HEK293 (cell line): ENCODE results near the gene HOXC11.
A peak's percentile ranks its signal among the peaks of the same experiment; 100 is the strongest.

ENCODE experiments used
- BCL11A ChIP-seq: fragments of 450-650 bp; formaldehyde crosslinking; IDR thresholded peaks from 2 replicates; pipeline ENCODE4 v1.5.1; 2016; ENCODE audit warnings: low read depth, missing biosample characterization, missing genetic modification characterization
- SETDB1 ChIP-seq: IDR thresholded peaks from one replicate; pipeline ENCODE4 v1.6.1; 2017; ENCODE audit warnings: mild to moderate bottlenecking, low read length, moderate library complexity, mixed read lengths; ENCODE audit not compliant: insufficient read length
- ZBTB20 ChIP-seq: fragments of 450-650 bp; formaldehyde crosslinking; IDR thresholded peaks from 2 replicates; pipeline ENCODE4 v1.5.1; 2016; ENCODE audit warnings: missing biosample characterization, missing genetic modification characterization
- ZNF184 ChIP-seq: fragments of 450-650 bp; IDR thresholded peaks from 2 replicates; pipeline ENCODE4 v1.5.1; 2018; ENCODE audit warnings: missing biosample characterization, mild to moderate bottlenecking, missing genetic modification characterization
- ZNF19 ChIP-seq: fragments of 450-650 bp; formaldehyde crosslinking; IDR thresholded peaks from 2 replicates; pipeline ENCODE4; 2016; ENCODE audit warnings: missing biosample characterization, missing genetic modification characterization, low read depth
- ZNF211 ChIP-seq: fragments of 450-650 bp; formaldehyde crosslinking; IDR thresholded peaks from 2 replicates; pipeline ENCODE4 v1.5.1; 2016; ENCODE audit warnings: low read depth, missing biosample characterization, missing genetic modification characterization
- ZNF398 ChIP-seq: fragments of 450-650 bp; formaldehyde crosslinking; IDR thresholded peaks from 2 replicates; pipeline ENCODE4 v1.5.1; 2017; ENCODE audit warnings: missing biosample characterization, missing genetic modification characterization
- ZNF561 ChIP-seq: fragments of 450-650 bp; IDR thresholded peaks from 2 replicates; pipeline ENCODE4 v1.5.1; 2018; ENCODE audit warnings: missing biosample characterization, missing genetic modification characterization, borderline replicate concordance
- ZNF571 ChIP-seq: fragments of 450-650 bp; formaldehyde crosslinking; IDR thresholded peaks from 2 replicates; pipeline ENCODE4 v1.5.0; 2017; ENCODE audit warnings: missing biosample characterization, missing genetic modification characterization
- ZNF624 ChIP-seq: fragments of 450-650 bp; formaldehyde crosslinking; IDR thresholded peaks from 2 replicates; pipeline ENCODE4 v1.5.1; 2017; ENCODE audit warnings: missing biosample characterization, missing genetic modification characterization
- ZNF837 ChIP-seq: fragments of 450-650 bp; formaldehyde crosslinking; IDR thresholded peaks from 2 replicates; pipeline ENCODE4 v1.5.1; 2016; ENCODE audit warnings: missing biosample characterization, missing genetic modification characterization
- ZSCAN5A ChIP-seq: fragments of 450-650 bp; formaldehyde crosslinking; IDR thresholded peaks from 2 replicates; pipeline ENCODE4 v1.5.1; 2016; ENCODE audit warnings: missing biosample characterization, missing genetic modification characterization
- TF ChIP-seq, protein P1 (sequence below): fragments of 450-650 bp; formaldehyde crosslinking; IDR thresholded peaks from 2 replicates; pipeline ENCODE4 v1.5.1; 2016; ENCODE audit warnings: missing biosample characterization, missing genetic modification characterization
- TF ChIP-seq, protein P2 (sequence below): fragments of 450-650 bp; formaldehyde crosslinking; IDR thresholded peaks from 2 replicates; pipeline ENCODE4 v1.5.1; 2016; ENCODE audit warnings: missing biosample characterization, missing genetic modification characterization
- TF ChIP-seq, protein P3 (sequence below): IDR thresholded peaks from 2 replicates; pipeline ENCODE4 v1.6.1; 2011; ENCODE audit warnings: mild to moderate bottlenecking, low read depth, low read length, borderline replicate concordance
- TF ChIP-seq, protein P4 (sequence below): fragments of 450-650 bp; IDR thresholded peaks from 2 replicates; pipeline ENCODE4 v1.5.1; 2018; ENCODE audit warnings: missing biosample characterization, missing genetic modification characterization
- TF ChIP-seq, protein P5 (sequence below): fragments of 450-650 bp; formaldehyde crosslinking; IDR thresholded peaks from 2 replicates; pipeline ENCODE4 v1.5.1; 2016; ENCODE audit warnings: missing biosample characterization, missing genetic modification characterization, borderline replicate concordance
- TF ChIP-seq, protein P6 (sequence below): fragments of 450-650 bp; formaldehyde crosslinking; IDR thresholded peaks from 2 replicates; pipeline ENCODE4 v1.5.0; 2017; ENCODE audit warnings: missing biosample characterization, missing genetic modification characterization, borderline replicate concordance

Gene HOXC11

GRCh38 chr12:53939141-53940108 is 33.5 kb upstream of the HOXC11 start (continued):
- TF ChIP-seq ZNF398 (tag by site-specific recombination): no peak
- no peak for TF ChIP-seq ZNF571 (tag by site-specific recombination)
- no peak for TF ChIP-seq SETDB1
- TF ChIP-seq ZNF184 (tag by site-specific recombination): no peak
- TF ChIP-seq, protein P1, sequence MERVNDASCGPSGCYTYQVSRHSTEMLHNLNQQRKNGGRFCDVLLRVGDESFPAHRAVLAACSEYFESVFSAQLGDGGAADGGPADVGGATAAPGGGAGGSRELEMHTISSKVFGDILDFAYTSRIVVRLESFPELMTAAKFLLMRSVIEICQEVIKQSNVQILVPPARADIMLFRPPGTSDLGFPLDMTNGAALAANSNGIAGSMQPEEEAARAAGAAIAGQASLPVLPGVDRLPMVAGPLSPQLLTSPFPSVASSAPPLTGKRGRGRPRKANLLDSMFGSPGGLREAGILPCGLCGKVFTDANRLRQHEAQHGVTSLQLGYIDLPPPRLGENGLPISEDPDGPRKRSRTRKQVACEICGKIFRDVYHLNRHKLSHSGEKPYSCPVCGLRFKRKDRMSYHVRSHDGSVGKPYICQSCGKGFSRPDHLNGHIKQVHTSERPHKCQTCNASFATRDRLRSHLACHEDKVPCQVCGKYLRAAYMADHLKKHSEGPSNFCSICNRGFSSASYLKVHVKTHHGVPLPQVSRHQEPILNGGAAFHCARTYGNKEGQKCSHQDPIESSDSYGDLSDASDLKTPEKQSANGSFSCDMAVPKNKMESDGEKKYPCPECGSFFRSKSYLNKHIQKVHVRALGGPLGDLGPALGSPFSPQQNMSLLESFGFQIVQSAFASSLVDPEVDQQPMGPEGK (tag by site-specific recombination): no peak; the same call in 1 of the 2 replicates
- TF ChIP-seq, protein P2, sequence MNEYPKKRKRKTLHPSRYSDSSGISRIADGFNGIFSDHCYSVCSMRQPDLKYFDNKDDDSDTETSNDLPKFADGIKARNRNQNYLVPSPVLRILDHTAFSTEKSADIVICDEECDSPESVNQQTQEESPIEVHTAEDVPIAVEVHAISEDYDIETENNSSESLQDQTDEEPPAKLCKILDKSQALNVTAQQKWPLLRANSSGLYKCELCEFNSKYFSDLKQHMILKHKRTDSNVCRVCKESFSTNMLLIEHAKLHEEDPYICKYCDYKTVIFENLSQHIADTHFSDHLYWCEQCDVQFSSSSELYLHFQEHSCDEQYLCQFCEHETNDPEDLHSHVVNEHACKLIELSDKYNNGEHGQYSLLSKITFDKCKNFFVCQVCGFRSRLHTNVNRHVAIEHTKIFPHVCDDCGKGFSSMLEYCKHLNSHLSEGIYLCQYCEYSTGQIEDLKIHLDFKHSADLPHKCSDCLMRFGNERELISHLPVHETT: no peak
- no peak for TF ChIP-seq ZNF624 (tag by site-specific recombination)
- 0 out of 2 replicates have a peak, but pooled peaks have one; percentile 53 for TF ChIP-seq ZSCAN5A (tag by site-specific recombination)
- TF ChIP-seq, protein P3, sequence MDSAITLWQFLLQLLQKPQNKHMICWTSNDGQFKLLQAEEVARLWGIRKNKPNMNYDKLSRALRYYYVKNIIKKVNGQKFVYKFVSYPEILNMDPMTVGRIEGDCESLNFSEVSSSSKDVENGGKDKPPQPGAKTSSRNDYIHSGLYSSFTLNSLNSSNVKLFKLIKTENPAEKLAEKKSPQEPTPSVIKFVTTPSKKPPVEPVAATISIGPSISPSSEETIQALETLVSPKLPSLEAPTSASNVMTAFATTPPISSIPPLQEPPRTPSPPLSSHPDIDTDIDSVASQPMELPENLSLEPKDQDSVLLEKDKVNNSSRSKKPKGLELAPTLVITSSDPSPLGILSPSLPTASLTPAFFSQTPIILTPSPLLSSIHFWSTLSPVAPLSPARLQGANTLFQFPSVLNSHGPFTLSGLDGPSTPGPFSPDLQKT: no peak
- TF ChIP-seq ZBTB20: peak; percentile 74; the same call in 1 of the 2 replicates
- TF ChIP-seq BCL11A (tag by site-specific recombination): no peak
- no peak for TF ChIP-seq ZNF837
- TF ChIP-seq ZNF211 (tag by site-specific recombination): no peak
- TF ChIP-seq, protein P4, sequence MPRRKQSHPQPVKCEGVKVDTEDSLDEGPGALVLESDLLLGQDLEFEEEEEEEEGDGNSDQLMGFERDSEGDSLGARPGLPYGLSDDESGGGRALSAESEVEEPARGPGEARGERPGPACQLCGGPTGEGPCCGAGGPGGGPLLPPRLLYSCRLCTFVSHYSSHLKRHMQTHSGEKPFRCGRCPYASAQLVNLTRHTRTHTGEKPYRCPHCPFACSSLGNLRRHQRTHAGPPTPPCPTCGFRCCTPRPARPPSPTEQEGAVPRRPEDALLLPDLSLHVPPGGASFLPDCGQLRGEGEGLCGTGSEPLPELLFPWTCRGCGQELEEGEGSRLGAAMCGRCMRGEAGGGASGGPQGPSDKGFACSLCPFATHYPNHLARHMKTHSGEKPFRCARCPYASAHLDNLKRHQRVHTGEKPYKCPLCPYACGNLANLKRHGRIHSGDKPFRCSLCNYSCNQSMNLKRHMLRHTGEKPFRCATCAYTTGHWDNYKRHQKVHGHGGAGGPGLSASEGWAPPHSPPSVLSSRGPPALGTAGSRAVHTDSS (tag by site-specific recombination): 0 out of 2 replicates have a peak, but pooled peaks have one; percentile 31
- TF ChIP-seq, protein P5, sequence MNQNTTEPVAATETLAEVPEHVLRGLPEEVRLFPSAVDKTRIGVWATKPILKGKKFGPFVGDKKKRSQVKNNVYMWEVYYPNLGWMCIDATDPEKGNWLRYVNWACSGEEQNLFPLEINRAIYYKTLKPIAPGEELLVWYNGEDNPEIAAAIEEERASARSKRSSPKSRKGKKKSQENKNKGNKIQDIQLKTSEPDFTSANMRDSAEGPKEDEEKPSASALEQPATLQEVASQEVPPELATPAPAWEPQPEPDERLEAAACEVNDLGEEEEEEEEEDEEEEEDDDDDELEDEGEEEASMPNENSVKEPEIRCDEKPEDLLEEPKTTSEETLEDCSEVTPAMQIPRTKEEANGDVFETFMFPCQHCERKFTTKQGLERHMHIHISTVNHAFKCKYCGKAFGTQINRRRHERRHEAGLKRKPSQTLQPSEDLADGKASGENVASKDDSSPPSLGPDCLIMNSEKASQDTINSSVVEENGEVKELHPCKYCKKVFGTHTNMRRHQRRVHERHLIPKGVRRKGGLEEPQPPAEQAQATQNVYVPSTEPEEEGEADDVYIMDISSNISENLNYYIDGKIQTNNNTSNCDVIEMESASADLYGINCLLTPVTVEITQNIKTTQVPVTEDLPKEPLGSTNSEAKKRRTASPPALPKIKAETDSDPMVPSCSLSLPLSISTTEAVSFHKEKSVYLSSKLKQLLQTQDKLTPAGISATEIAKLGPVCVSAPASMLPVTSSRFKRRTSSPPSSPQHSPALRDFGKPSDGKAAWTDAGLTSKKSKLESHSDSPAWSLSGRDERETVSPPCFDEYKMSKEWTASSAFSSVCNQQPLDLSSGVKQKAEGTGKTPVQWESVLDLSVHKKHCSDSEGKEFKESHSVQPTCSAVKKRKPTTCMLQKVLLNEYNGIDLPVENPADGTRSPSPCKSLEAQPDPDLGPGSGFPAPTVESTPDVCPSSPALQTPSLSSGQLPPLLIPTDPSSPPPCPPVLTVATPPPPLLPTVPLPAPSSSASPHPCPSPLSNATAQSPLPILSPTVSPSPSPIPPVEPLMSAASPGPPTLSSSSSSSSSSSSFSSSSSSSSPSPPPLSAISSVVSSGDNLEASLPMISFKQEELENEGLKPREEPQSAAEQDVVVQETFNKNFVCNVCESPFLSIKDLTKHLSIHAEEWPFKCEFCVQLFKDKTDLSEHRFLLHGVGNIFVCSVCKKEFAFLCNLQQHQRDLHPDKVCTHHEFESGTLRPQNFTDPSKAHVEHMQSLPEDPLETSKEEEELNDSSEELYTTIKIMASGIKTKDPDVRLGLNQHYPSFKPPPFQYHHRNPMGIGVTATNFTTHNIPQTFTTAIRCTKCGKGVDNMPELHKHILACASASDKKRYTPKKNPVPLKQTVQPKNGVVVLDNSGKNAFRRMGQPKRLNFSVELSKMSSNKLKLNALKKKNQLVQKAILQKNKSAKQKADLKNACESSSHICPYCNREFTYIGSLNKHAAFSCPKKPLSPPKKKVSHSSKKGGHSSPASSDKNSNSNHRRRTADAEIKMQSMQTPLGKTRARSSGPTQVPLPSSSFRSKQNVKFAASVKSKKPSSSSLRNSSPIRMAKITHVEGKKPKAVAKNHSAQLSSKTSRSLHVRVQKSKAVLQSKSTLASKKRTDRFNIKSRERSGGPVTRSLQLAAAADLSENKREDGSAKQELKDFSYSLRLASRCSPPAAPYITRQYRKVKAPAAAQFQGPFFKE: no peak
- no peak for TF ChIP-seq ZNF19
- TF ChIP-seq, protein P6, sequence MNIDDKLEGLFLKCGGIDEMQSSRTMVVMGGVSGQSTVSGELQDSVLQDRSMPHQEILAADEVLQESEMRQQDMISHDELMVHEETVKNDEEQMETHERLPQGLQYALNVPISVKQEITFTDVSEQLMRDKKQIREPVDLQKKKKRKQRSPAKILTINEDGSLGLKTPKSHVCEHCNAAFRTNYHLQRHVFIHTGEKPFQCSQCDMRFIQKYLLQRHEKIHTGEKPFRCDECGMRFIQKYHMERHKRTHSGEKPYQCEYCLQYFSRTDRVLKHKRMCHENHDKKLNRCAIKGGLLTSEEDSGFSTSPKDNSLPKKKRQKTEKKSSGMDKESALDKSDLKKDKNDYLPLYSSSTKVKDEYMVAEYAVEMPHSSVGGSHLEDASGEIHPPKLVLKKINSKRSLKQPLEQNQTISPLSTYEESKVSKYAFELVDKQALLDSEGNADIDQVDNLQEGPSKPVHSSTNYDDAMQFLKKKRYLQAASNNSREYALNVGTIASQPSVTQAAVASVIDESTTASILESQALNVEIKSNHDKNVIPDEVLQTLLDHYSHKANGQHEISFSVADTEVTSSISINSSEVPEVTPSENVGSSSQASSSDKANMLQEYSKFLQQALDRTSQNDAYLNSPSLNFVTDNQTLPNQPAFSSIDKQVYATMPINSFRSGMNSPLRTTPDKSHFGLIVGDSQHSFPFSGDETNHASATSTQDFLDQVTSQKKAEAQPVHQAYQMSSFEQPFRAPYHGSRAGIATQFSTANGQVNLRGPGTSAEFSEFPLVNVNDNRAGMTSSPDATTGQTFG (tag by site-specific recombination): no peak
- TF ChIP-seq ZNF561 (tag by site-specific recombination): no peak
